B cell (primary cell): Measurements from ENCODE around the gene RAPGEF6. TPM values are rescaled to one million over a fixed set of nuclear protein-coding genes. Genes with fewer than 3 reads are reported as not detected.

ENCODE experiments used
- ATAC-seq: fragments of 200-7000 bp; cut with Tn5 transposase; one replicate; pipeline ENCODE4 v1.10.0; 2021; ENCODE audit warnings: low read depth, mild to moderate bottlenecking, moderate number of reproducible peaks, moderate library complexity
- CTCF ChIA-PET: fragments of 350-600 bp; sonication (Branson Sonifier 250); formaldehyde crosslinking; loops from one replicate; lab custom pipeline; 2021; ENCODE audit warnings: antibody characterized with exemption, inconsistent platforms; lab: Charles Lee
- POLR2A ChIA-PET: fragments of 350-600 bp; sonication (Branson Sonifier 250); formaldehyde crosslinking; loops from one replicate; lab custom pipeline; 2021; ENCODE audit warnings: antibody characterized with exemption; lab: Charles Lee
- DNase-seq: peaks from one replicate; pipeline ENCODE4 v3.0.0; 2013
- H2AFZ ChIP-seq: 2 replicates; pipeline ENCODE4 v1.6.1; 2012; ENCODE audit warnings: mild to moderate bottlenecking, low read depth, low read length; ENCODE audit not compliant: insufficient read depth, poor library complexity, severe bottlenecking
- H3K27ac ChIP-seq, 2 donors: 1 replicate in 1 of 2; 2 replicates in 1 of 2; pipeline ENCODE4 v1.5.1; 2012 to 2013; ENCODE audit warnings: low read length in 2 of 2, mild to moderate bottlenecking in 2 of 2, moderate library complexity in 1 of 2
- H3K27me3 ChIP-seq, 4 experiments: fragments of 200-600 bp in 1 of 4; sonication (generic) in 1 of 4; replicated peaks in 1 of 4; 1 replicate in 2 of 4; 2 replicates in 2 of 4; pipeline versions ENCODE4 v1.6.1 to v1.7.0; 2013 to 2016; ENCODE audit warnings: low read length in 3 of 4, mild to moderate bottlenecking in 2 of 4, mixed read lengths in 1 of 4, moderate library complexity in 1 of 4; ENCODE audit not compliant: insufficient read depth in 4 of 4, control insufficient read depth in 3 of 4; ENCODE audit errors: control extremely low read depth in 1 of 4
- H3K36me3 ChIP-seq, 2 experiments: replicated peaks in 1 of 2; 1 replicate in 1 of 2; 2 replicates in 1 of 2; pipeline versions ENCODE4 v1.6.1 to v1.7.1; 2013; ENCODE audit warnings: low read length in 1 of 2; ENCODE audit not compliant: insufficient read depth in 2 of 2, control insufficient read depth in 1 of 2; ENCODE audit errors: control extremely low read depth in 1 of 2, extremely low read depth in 1 of 2
- H3K4me1 ChIP-seq, 2 donors: fragments of 200-600 bp in 1 of 2; sonication (generic) in 1 of 2; 1 replicate in 1 of 2; 2 replicates in 1 of 2; pipeline versions ENCODE4 v1.5.1 to v1.6.1; 2013 to 2017; ENCODE audit warnings: low read length in 2 of 2; ENCODE audit not compliant: control insufficient read depth in 2 of 2, insufficient read depth in 2 of 2
- H3K4me2 ChIP-seq: replicated peaks from 2 replicates; pipeline ENCODE3; 2012; ENCODE audit warnings: mild to moderate bottlenecking, low read depth, low read length; ENCODE audit not compliant: poor library complexity, severe bottlenecking
- H3K4me3 ChIP-seq, 5 experiments: fragments of 200-600 bp in 1 of 5; sonication (generic) in 1 of 5; 1 replicate in 3 of 5; 2 replicates in 2 of 5; pipeline versions ENCODE4 v1.5.1 to v1.7.0; 2011 to 2016; ENCODE audit warnings: low read length in 4 of 5, mild to moderate bottlenecking in 4 of 5, low read depth in 2 of 5, control low read depth in 1 of 5, moderate library complexity in 1 of 5; ENCODE audit not compliant: insufficient read depth in 1 of 5; ENCODE audit errors: control extremely low read depth in 1 of 5, extremely low read depth in 1 of 5
- H3K79me2 ChIP-seq: fragments of 200-600 bp; sonication (generic); one replicate; pipeline ENCODE4 v1.6.0; 2016; ENCODE audit warnings: low read length; ENCODE audit not compliant: control insufficient read depth, insufficient read depth
- H3K9ac ChIP-seq: fragments of 200-600 bp; sonication (generic); 2 replicates; pipeline ENCODE4 v1.6.1; 2017; ENCODE audit warnings: mild to moderate bottlenecking, low read length, moderate library complexity
- H3K9me3 ChIP-seq, 3 donors: one replicate each; pipeline versions ENCODE4 v1.6.1 to v1.7.1; 2013; ENCODE audit warnings: low read length in 2 of 3; ENCODE audit not compliant: control insufficient read depth in 2 of 3, insufficient read depth in 1 of 3; ENCODE audit errors: control extremely low read depth in 1 of 3
- H4K20me1 ChIP-seq: 2 replicates; pipeline ENCODE4 v1.6.0; 2012; ENCODE audit warnings: mild to moderate bottlenecking, low read length; ENCODE audit not compliant: insufficient read depth, control insufficient read depth, poor library complexity, severe bottlenecking
- H3K27ac Mint-ChIP-seq: one replicate; pipeline ENCODE4 v1.8.0; 2021; ENCODE audit warnings: mixed read lengths
- H3K27me3 Mint-ChIP-seq: one replicate; pipeline ENCODE4 v1.8.0; 2021; ENCODE audit warnings: mixed read lengths
- H3K4me1 Mint-ChIP-seq: one replicate; pipeline ENCODE4 v1.8.0; 2021; ENCODE audit warnings: mixed read lengths
- H3K4me3 Mint-ChIP-seq: one replicate; pipeline ENCODE4 v1.8.0; 2021; ENCODE audit warnings: mixed read lengths
- H3K9me3 Mint-ChIP-seq: one replicate; pipeline ENCODE4 v1.8.0; 2022; ENCODE audit warnings: mixed read lengths; ENCODE audit not compliant: insufficient read depth
- EZH2 ChIP-seq: IDR thresholded peaks from 2 replicates; pipeline ENCODE4 v1.6.1; 2012; ENCODE audit warnings: borderline replicate concordance, low read depth, mild to moderate bottlenecking, moderate library complexity, low read length; ENCODE audit not compliant: insufficient read depth, poor library complexity, severe bottlenecking
- WGBS: methylation state at CpG from one replicate; pipeline ENCODE4 v1.1.5; 2013; ENCODE audit warnings: missing lambda C conversion rate; ENCODE audit not compliant: insufficient coverage; 5-methylcytosine and 5-hydroxymethylcytosine counted together
- intact Hi-C: fragments of 100-400 bp; cut with micrococcal nuclease; formaldehyde crosslinking; loops from one replicate; pipeline ENCODE4 v1.10.0; 2022
- polyA plus RNA-seq: library from polyadenylated mRNA; depleted of rRNA; stranded (reverse); fragments of >200 nt; gene quantifications from 2 replicates; pipeline ENCODE4 v1.2.3, GENCODE V29; 2012
- total RNA-seq, 2 donors: library from RNA; stranded (reverse); fragments of 120-200 nt in 1 of 2; gene quantifications; 1 replicate in 1 of 2; 2 replicates in 1 of 2; pipeline versions ENCODE4 v1.2.3 to v1.2.4, GENCODE V29; 2013 to 2022
- TF ChIP-seq, protein P1 (sequence below): fragments of 200-600 bp; IDR thresholded peaks from one replicate; pipeline ENCODE4 v1.8.0; 2022; ENCODE audit warnings: antibody characterized with exemption, mild to moderate bottlenecking

Gene RAPGEF6
- total and polyA plus RNA-seq, 2 donors (not counting 1 experiment from before 2014, with no cell fraction given): 9.8 to 56.2 TPM

DNA sequence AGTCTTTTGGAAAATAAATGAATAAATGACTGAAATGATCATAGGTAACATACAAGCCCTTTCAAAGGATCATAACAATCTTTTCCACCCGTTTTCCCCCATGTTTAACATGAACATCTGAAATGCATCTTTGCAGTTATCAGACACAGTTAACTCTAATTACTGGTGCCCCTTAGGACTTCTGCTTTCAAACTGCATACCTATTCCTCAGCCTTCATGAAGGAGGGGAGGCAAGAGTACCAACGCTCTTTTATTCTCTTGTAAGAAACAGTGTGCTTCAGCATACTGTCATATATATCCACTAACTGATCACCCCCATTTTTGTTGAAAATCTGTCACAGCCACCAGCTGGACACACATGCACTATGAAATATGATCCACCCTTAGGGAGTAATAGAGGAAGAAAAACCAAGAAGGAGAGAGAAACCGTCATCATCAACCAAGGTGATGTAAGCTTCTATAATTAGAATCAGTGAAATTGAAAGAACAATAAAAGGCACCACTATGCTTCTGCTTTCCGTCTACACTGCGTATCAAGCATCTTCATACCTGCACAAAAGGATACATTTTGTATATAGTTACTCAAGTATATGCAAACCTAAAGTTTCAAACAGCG lies 98.7 kb downstream of the RAPGEF6 start:
- peaks cover 18 to 19% of the 10 kb centered on the region in 2 donors for H3K4me1 ChIP-seq
- H3K27me3 ChIP-seq: no peaks in the 10 kb centered on the region
- no peak for TF ChIP-seq EZH2
- TF ChIP-seq, protein P1, sequence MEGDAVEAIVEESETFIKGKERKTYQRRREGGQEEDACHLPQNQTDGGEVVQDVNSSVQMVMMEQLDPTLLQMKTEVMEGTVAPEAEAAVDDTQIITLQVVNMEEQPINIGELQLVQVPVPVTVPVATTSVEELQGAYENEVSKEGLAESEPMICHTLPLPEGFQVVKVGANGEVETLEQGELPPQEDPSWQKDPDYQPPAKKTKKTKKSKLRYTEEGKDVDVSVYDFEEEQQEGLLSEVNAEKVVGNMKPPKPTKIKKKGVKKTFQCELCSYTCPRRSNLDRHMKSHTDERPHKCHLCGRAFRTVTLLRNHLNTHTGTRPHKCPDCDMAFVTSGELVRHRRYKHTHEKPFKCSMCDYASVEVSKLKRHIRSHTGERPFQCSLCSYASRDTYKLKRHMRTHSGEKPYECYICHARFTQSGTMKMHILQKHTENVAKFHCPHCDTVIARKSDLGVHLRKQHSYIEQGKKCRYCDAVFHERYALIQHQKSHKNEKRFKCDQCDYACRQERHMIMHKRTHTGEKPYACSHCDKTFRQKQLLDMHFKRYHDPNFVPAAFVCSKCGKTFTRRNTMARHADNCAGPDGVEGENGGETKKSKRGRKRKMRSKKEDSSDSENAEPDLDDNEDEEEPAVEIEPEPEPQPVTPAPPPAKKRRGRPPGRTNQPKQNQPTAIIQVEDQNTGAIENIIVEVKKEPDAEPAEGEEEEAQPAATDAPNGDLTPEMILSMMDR: no peak
- peak; percentile 88 for ATAC-seq
- no peaks in the 10 kb centered on the region for H4K20me1 ChIP-seq
- ChIA-PET POLR2A (no interaction called here), CTCF (interaction anchor here (0.6 to 1.0 kb wide), 2 partner anchors 37 to 53 kb away, joined by 3 read pairs; no protein-coding TSS in a partner anchor)
- H3K27ac ChIP-seq: peak overlapping the region; percentile 82 to 96
- no CpG with 5 or more reads among the region's 6 CpGs for WGBS
- peak; percentile 92 for DNase-seq
- no peaks in the 10 kb centered on the region for H3K9me3 ChIP-seq
- peak overlapping the region; percentile 74 for H2AFZ ChIP-seq
- H3K9me3 Mint-ChIP-seq: no peaks in the 10 kb centered on the region
- H3K27me3 Mint-ChIP-seq: no peaks in the 10 kb centered on the region
- peaks cover 42% of the 10 kb centered on the region for H3K4me1 Mint-ChIP-seq
- peak overlapping the region; percentile 69 for H3K4me2 ChIP-seq
- peak overlapping the region; percentile 60 for H3K4me3 Mint-ChIP-seq
- H3K4me3 ChIP-seq: peak overlapping the region in 3 of 5 experiments; percentile 27 to 35 (median 35)
- H3K9ac ChIP-seq: peak overlapping the region; percentile 66
- intact Hi-C loops: loop anchor here (1.0 to 5.0 kb wide), 5 partner anchors 18 to 260 kb away; partner anchors contain the start of genes FNIP1 and RAPGEF6
- peaks cover 1 to 13% of the 10 kb centered on the region in 2 experiments for H3K36me3 ChIP-seq
- H3K79me2 ChIP-seq: peaks cover 51% of the 10 kb centered on the region
- peak overlapping the region; percentile 87 for H3K27ac Mint-ChIP-seq

DNA sequence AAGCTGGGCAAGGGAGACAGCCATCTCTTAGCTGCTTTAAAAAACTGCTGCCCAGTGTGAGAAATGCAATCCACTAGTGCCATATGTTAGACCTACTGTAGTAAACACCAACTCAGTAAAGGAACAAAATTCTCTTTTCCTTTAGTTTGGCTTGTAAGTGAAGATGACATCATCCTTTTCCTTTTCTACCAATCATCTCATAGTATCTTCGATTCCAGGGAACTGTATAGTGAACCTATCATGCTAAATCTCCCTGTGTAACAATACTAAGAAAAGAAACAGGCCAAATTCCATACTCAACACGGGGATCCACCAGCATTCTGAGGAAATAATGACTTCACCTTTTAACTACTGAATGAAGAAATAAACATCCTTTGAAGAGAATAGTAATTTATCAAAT lies 100.1 kb downstream of the RAPGEF6 start:
- no peak overlapping the region for H3K4me3 ChIP-seq
- H2AFZ ChIP-seq: no peak overlapping the region
- peaks cover 0 to 13% of the 10 kb centered on the region in 2 experiments for H3K36me3 ChIP-seq
- POLR2A ChIA-PET: no interaction called here
- peaks cover 54% of the 10 kb centered on the region for H3K79me2 ChIP-seq
- peak overlapping the region; percentile 39 for H3K27ac Mint-ChIP-seq
- DNase-seq (no peak), ATAC-seq (no peak)
- CTCF ChIA-PET: no interaction called here
- H4K20me1 ChIP-seq: no peaks in the 10 kb centered on the region
- no peaks in the 10 kb centered on the region for H3K27me3 ChIP-seq
- no peaks in the 10 kb centered on the region for H3K9me3 Mint-ChIP-seq
- peak overlapping the region in 1 of 2 donors; percentile 96 for H3K27ac ChIP-seq
- peaks cover 13 to 14% of the 10 kb centered on the region in 2 donors for H3K4me1 ChIP-seq
- H3K4me1 Mint-ChIP-seq: peaks cover 39% of the 10 kb centered on the region
- TF ChIP-seq, protein P1: no peak
- no peak for TF ChIP-seq EZH2
- H3K9me3 ChIP-seq: no peaks in the 10 kb centered on the region
- no peak overlapping the region for H3K9ac ChIP-seq
- no peaks in the 10 kb centered on the region for H3K27me3 Mint-ChIP-seq
- intact Hi-C loops: loop anchor here (5.0 kb wide), 1 partner anchor 38 kb away; no protein-coding TSS in a partner anchor
- WGBS: no CpG with 5 or more reads among the region's 2 CpGs
- no peak overlapping the region for H3K4me2 ChIP-seq
- H3K4me3 Mint-ChIP-seq: no peak overlapping the region
